Epithelial cell of esophagus (primary cell): Measurements from ENCODE around the gene HSPA12A.

ENCODE experiments used
- DNase-seq: peaks from one replicate; pipeline ENCODE4 v3.0.0; 2010; ENCODE audit warnings: low read depth
- H3K4me3 ChIP-seq: 2 replicates; pipeline ENCODE4 v1.5.1; 2011; ENCODE audit warnings: mild to moderate bottlenecking, low read length, control low read depth
- TF ChIP-seq, protein P1 (sequence below): IDR thresholded peaks from 2 replicates; pipeline ENCODE4 v1.5.1; 2011; ENCODE audit warnings: low read depth, mild to moderate bottlenecking, low read length, control low read depth, inconsistent platforms; ENCODE audit not compliant: insufficient read depth; ENCODE audit errors: missing control alignments

Gene HSPA12A

DNA sequence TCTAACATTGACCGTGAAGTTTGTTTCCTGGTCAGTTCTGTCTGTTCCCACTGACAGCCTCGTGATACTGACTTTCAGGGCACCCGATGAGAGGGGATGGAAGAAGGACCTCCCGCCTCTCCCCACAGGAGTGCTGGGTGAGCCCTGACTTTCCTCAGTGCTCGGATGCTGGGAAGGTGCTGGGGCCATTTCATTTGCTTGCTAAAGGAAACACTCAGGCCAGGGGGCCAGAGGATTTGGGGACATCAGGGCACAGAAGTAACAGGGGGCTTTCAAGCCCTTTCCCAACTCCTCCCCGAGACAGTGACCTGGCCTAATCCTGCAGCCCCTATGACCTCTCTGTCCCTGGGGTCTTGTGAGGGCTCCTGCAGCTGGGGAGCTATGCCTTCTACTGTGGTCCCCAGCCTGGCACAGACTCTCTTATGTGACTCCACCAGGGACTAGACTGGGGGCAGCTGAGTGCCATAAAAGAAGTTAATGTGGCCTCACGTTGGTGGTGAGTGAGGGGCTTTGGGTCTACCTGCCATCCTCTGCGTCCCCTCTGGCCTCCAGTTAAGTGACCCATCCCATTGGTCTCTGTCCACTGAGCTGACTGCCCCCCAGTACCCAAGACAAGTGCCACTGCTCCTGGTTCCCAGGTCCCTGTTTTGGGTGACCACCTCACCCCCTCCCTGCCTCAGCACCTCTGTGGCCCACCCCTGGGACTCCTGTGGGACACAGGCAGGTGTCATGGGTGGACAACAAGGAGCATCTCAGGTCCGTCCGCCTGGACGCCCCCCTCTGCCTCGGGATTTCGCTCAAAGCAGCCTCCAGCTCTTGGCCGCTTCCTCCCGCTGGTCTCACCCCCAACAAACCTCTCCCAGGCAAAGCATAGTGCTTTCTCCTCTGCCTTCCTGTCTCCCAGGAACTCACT lies 33.4 kb upstream of the HSPA12A start:
- H3K4me3 ChIP-seq = no peak overlapping the region
- DNase-seq = no peak
- TF ChIP-seq, protein P1, sequence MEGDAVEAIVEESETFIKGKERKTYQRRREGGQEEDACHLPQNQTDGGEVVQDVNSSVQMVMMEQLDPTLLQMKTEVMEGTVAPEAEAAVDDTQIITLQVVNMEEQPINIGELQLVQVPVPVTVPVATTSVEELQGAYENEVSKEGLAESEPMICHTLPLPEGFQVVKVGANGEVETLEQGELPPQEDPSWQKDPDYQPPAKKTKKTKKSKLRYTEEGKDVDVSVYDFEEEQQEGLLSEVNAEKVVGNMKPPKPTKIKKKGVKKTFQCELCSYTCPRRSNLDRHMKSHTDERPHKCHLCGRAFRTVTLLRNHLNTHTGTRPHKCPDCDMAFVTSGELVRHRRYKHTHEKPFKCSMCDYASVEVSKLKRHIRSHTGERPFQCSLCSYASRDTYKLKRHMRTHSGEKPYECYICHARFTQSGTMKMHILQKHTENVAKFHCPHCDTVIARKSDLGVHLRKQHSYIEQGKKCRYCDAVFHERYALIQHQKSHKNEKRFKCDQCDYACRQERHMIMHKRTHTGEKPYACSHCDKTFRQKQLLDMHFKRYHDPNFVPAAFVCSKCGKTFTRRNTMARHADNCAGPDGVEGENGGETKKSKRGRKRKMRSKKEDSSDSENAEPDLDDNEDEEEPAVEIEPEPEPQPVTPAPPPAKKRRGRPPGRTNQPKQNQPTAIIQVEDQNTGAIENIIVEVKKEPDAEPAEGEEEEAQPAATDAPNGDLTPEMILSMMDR = no peak

GRCh38 chr10:116774728-116775151 lies 32.4 kb upstream of the HSPA12A start:
- peak; percentile 80 for DNase-seq
- TF ChIP-seq, protein P1 = no peak
- H3K4me3 ChIP-seq = no peak overlapping the region

DNA sequence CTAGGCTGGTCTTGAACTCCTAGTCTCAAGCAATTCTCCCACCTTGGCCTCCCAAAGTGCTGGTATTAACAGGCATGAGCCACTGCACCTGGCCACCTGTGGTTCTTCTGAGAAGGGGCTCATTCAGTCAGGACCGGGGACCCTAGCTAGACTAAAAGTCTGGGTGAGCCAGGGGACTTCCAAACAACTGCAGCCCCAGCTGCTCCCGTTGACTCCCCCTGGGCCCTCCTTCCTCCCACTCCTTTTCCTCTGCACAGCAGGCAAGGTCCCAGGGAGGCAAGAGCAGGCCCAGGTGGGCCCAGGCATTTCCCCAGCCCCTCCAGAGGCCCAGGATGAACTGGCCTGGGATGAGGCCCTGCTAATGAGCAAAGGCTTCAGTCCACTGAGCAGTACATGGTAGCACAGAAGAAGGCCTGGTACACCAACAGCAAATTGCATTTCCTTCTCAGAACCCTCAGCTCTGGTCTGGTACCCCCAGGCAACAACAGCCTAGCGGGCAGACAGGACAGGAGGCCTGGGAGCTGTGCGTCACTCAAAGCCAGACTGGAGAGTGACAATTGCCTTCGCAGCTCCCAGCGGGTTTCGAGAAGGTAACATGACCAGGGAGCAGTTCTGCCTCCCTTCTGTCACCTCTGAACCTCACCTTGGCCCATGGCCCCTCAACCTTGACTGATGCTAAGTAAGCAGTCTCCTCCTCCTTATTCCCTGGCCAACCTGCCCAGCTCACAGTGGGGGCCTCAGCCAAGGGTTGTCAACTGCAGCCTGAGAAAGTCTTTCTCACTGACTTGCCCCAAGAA lies 30.7 kb upstream of the HSPA12A start:
- no peak overlapping the region for H3K4me3 ChIP-seq
- DNase-seq = no peak
- TF ChIP-seq, protein P1 = no peak

DNA sequence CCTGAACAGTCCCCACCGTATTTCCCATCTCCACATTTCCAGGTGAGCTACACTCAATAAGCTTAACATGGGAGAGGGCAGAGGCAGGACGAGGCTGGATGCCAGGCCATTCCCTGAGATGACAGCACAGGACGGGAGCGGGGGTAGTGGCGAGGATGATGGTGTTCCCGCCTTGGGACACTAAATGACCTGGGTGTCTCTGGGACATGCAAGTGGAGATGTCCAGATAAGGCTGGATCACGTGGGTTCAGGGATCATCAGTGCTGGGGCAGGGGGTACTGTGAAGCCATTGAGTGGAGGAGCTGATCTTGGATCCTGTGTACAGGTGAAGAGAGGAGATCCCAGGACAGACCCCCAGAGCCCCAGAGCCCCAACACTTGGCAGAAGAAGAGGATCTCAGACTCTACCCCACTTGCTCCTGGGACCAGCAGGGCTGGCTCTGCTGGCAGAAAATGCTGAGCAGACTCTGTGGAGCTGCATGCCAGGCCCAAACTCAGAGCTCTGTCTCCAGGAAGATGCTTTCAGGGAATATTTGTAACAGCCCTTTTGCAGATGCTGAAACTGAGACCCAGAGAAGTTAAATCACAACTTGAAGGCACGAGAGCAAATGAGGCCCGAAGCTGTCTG lies 29.7 kb upstream of the HSPA12A start:
- H3K4me3 ChIP-seq = no peak overlapping the region
- DNase-seq = no peak
- TF ChIP-seq, protein P1 = no peak

DNA sequence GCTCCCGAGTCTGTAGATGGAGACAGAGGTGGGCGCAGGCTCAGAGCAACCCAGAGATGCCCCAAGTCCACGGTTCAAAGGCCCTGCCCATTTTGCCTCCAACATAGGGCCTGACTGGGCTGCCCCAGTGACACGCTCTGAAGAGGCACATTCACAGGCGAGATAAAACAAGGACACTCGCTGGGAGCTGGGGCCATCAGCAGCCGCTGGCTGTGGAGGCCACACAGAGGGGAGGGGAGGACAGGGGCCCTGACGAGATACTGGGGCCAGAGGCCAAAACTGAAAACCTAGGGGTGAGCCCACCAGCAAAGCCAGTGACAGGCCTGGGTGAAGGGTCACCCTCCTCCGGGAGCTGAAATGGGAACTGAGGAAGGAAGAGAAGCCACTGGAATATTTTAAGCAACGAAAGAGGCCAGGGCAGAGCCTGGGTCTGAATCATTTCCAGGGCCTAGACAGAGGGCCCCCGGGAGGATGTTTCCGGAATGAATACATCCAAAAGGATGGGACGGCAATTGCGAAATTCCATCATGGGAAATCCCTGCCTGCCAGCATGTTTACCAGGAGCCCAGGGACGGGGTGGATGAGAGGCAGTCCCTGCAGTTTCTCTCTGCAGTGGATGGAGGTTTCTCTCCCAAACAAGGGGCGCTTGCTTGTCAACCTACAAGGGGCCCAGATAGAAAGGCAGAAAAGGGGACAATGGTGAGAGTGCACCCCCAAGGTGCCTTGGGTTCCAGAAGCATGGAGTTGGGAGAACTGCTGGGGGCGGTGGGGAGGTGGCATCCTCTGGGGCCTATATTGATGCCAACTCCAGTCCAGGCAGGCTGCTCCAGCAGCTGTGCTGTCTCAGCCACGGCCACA lies 29.0 kb upstream of the HSPA12A start:
- TF ChIP-seq, protein P1 = no peak
- DNase-seq = peak; percentile 97
- H3K4me3 ChIP-seq = no peak overlapping the region

DNA sequence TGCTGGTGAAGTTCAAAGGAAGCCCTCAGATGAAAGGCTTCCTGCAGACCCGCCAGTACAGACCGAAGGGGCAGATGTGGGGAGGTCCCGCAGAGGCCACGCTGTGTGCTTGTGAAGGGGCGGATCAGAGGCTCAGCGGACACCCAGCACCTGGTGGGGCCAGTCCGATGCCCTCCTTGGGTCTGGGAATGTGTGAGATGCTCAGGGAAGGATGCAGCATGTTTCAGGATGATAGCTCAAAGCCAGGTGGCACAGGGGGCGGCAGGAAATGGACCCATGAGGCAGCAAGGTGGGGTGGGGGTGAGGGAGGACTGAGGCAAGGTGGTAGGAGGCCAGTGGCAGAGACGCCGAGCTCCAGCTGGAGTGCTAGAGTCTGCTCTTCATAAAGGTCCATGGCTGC lies 27.9 kb upstream of the HSPA12A start:
- TF ChIP-seq, protein P1 = no peak
- DNase-seq = no peak
- no peak overlapping the region for H3K4me3 ChIP-seq
